Stimulated activated CD4-positive, alpha-beta T cell treated with anti-CD3 and anti-CD28 coated beads, Interleukin-1b, Interleukin-23, amount 100 ng/mL, for 4 hours (primary cell): ENCODE results near the gene ATP11A.

Experiments used
- DNase-seq, 2 donors: peaks; one replicate each; pipeline ENCODE4 v3.0.0-alpha.2; 2020; ENCODE audit warnings: low read depth in 2 of 2

ATP11A gene

GRCh38 chr13:112723771-112724170 is 33.9 kb downstream of the ATP11A start:
- DNase-seq, result no peak

- no peak for DNase-seq
Measured at GRCh38 chr13:112724788-112725345, 35.0 kb downstream of the ATP11A start.

GRCh38 chr13:112725346-112726015 is 35.6 kb downstream of the ATP11A start:
- no peak for DNase-seq

GRCh38 chr13:112726016-112726767 is 36.4 kb downstream of the ATP11A start:
- no peak for DNase-seq

GRCh38 chr13:112727581-112727980 is 37.7 kb downstream of the ATP11A start:
- DNase-seq, result no peak

GRCh38 chr13:112728375-112729126 is 38.7 kb downstream of the ATP11A start:
- no peak for DNase-seq

- no peak for DNase-seq
Measured at GRCh38 chr13:112729408-112729807, 39.6 kb downstream of the ATP11A start.

GRCh38 chr13:112730157-112730671 is 40.4 kb downstream of the ATP11A start:
- DNase-seq, result no peak

- DNase-seq, result no peak
Measured at GRCh38 chr13:112731667-112732616, 42.1 kb downstream of the ATP11A start.

GRCh38 chr13:112732679-112733078 is 42.8 kb downstream of the ATP11A start:
- DNase-seq, result no peak

- DNase-seq, result no peak
Measured at GRCh38 chr13:112733112-112733511, 43.3 kb downstream of the ATP11A start.

- no peak for DNase-seq
Measured at GRCh38 chr13:112733661-112734379, 44.0 kb downstream of the ATP11A start.

GRCh38 chr13:112734696-112735547 is 45.1 kb downstream of the ATP11A start:
- no peak for DNase-seq

- no peak for DNase-seq
Measured at GRCh38 chr13:112735791-112736190, 46.0 kb downstream of the ATP11A start.

- no peak for DNase-seq
Measured at GRCh38 chr13:112737294-112737693, 47.5 kb downstream of the ATP11A start.

- DNase-seq, result no peak
Measured at GRCh38 chr13:112738606-112739005, 48.8 kb downstream of the ATP11A start.

- no peak for DNase-seq
Measured at GRCh38 chr13:112740502-112741131, 50.8 kb downstream of the ATP11A start.

- DNase-seq, result no peak
Measured at GRCh38 chr13:112741185-112741755, 51.4 kb downstream of the ATP11A start.
